Measurements from ENCODE around the gene CBR3.

DNA sequence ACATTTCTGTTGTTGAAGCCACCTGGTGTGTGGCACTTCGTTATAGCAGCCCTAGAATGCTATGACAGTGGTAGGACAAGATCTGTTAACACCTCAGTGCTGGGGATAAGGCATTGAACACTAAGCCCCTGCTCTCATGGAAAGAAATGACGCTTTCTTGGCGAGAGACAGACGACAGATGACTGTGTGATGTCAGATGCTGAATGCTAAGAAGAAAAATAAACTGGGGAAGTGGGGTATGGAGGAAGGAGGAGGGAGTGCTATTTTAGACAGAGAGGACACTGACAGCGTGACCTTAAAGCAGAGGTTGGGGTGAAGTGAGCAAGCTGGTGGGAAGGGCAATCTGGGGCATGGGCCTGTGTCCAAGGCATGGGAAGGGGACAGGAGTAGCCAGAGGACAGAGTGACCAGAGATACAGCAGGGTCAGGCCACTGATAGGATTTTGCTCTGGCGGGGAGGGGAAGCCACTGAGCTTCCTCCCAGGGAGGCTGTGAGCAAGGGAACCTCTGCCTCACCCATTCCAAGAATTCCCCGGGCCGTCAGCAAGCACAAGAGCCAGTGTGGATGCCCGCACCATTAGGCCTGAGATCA lies 37.0 kb downstream of the CBR3 start:
- TF ChIP-seq, protein P1, sequence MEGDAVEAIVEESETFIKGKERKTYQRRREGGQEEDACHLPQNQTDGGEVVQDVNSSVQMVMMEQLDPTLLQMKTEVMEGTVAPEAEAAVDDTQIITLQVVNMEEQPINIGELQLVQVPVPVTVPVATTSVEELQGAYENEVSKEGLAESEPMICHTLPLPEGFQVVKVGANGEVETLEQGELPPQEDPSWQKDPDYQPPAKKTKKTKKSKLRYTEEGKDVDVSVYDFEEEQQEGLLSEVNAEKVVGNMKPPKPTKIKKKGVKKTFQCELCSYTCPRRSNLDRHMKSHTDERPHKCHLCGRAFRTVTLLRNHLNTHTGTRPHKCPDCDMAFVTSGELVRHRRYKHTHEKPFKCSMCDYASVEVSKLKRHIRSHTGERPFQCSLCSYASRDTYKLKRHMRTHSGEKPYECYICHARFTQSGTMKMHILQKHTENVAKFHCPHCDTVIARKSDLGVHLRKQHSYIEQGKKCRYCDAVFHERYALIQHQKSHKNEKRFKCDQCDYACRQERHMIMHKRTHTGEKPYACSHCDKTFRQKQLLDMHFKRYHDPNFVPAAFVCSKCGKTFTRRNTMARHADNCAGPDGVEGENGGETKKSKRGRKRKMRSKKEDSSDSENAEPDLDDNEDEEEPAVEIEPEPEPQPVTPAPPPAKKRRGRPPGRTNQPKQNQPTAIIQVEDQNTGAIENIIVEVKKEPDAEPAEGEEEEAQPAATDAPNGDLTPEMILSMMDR (IDR thresholded peaks at IDR 0.05), result no peak
- TF ChIP-seq TCF7L2 (IDR thresholded peaks at IDR 0.05; ENCODE audit: low read depth, low read length) (no peak), POLR2AphosphoS5 (IDR thresholded peaks at IDR 0.05; ENCODE audit: low read depth, low read length) (no peak)
